K562 (cell line): ENCODE data around the gene TBATA. TPM values are rescaled to one million over a fixed set of nuclear protein-coding genes. Genes with fewer than 3 reads are reported as not detected.
A peak's percentile ranks its signal among the peaks of the same experiment; 100 is the strongest.

ENCODE experiments used
- ATAC-seq: fragments of 200-7000 bp; cut with Tn5 transposase; 3 replicates; pipeline ENCODE4 v1.9.1; 2020; ENCODE audit warnings: moderate library complexity
- BruUV-seq: library from RNA; stranded (reverse); fragments of 400-500 nt; replicated peaks from 2 replicates; lab custom pipeline; 2021; lab: Mats Ljungman, UMichigan
- CTCF ChIA-PET: fragments of 300-600 bp; formaldehyde crosslinking; extraction: SDS; loops from one replicate; lab custom pipeline; 2021; ENCODE audit warnings: low intra/inter-chr PET ratio; lab: Yijun Ruan, JAX
- POLR2A ChIA-PET: fragments of 300-600, 350-650 bp; sonication (Branson Sonifier 250); formaldehyde crosslinking; extraction: SDS; loops from one replicate; lab custom pipeline; 2021; ENCODE audit warnings: antibody characterized with exemption, inconsistent platforms; lab: Yijun Ruan, JAX
- DNase-seq, 4 experiments: peaks; one replicate each; pipeline versions ENCODE4 v3.0.0 to v3.0.0-alpha.2; 2011 to 2018; ENCODE audit warnings: low spot score in 3 of 4, mixed read lengths in 3 of 4; ENCODE audit errors: extremely low read depth in 1 of 4
- FAIRE-seq: peaks from 2 replicates; lab custom pipeline; 2011; peaks lifted over from hg19 to GRCh38; lab: Jason Lieb, UNC
- H2AFZ ChIP-seq: 2 replicates; pipeline ENCODE4 v1.6.0; 2011; ENCODE audit warnings: low read depth, low read length, control low read depth, inconsistent platforms
- H3K27ac ChIP-seq: fragments of 200-600 bp; 3 replicates; pipeline ENCODE4 v1.8.0; 2011; ENCODE audit warnings: low read depth, mild to moderate bottlenecking, control low read depth, inconsistent platforms, low read length, moderate library complexity, mixed read lengths; ENCODE audit errors: extremely low read depth
- H3K27me3 ChIP-seq, 2 experiments: fragments of 300-600 bp in 1 of 2; 2 replicates in 1 of 2; 3 replicates in 1 of 2; pipeline versions ENCODE4 v1.6.0 to v1.8.0; 2011; ENCODE audit warnings: inconsistent platforms in 2 of 2, low read length in 2 of 2, mild to moderate bottlenecking in 1 of 2, mixed read lengths in 1 of 2, moderate library complexity in 1 of 2; ENCODE audit not compliant: control insufficient read depth in 2 of 2, insufficient read depth in 2 of 2
- H3K36me3 ChIP-seq: fragments of 300-600 bp; 3 replicates; pipeline ENCODE4 v1.8.0; 2011; ENCODE audit warnings: mild to moderate bottlenecking, low read length, inconsistent platforms; ENCODE audit not compliant: control insufficient read depth, insufficient read depth
- H3K4me1 ChIP-seq, 2 experiments: fragments of 200-600 bp in 1 of 2; replicated peaks in 1 of 2; 2 replicates in 1 of 2; 3 replicates in 1 of 2; pipeline versions ENCODE4 v1.5.1 to v1.8.0; 2011; ENCODE audit warnings: inconsistent platforms in 2 of 2, low read length in 2 of 2, mild to moderate bottlenecking in 1 of 2, mixed read lengths in 1 of 2, moderate library complexity in 1 of 2; ENCODE audit not compliant: control insufficient read depth in 2 of 2, insufficient read depth in 2 of 2
- H3K4me2 ChIP-seq: 2 replicates; pipeline ENCODE4 v1.6.1; 2011; ENCODE audit warnings: low read length, control low read depth, inconsistent platforms, mixed read lengths; ENCODE audit not compliant: insufficient read depth
- H3K4me3 ChIP-seq: fragments of 200-600 bp; sonication (generic), shearing (Covaris generic); 2 replicates; pipeline ENCODE4 v1.5.1; 2016; ENCODE audit warnings: control low read depth, inconsistent platforms
- H3K79me2 ChIP-seq: fragments of 200-600 bp; 3 replicates; pipeline ENCODE4 v1.8.0; 2011; ENCODE audit warnings: low read length, inconsistent platforms; ENCODE audit not compliant: control insufficient read depth, insufficient read depth
- H3K9ac ChIP-seq, 2 experiments: 2 replicates each; pipeline versions ENCODE4 v1.6.0 to v1.6.1; 2011; ENCODE audit warnings: low read depth in 2 of 2, low read length in 2 of 2, control low read depth in 1 of 2, inconsistent platforms in 1 of 2, mild to moderate bottlenecking in 1 of 2, mixed read lengths in 1 of 2; ENCODE audit not compliant: insufficient read depth in 1 of 2
- H3K9me1 ChIP-seq: one replicate; pipeline ENCODE4 v1.6.0; 2011; ENCODE audit warnings: inconsistent platforms, mild to moderate bottlenecking, low read length, moderate library complexity; ENCODE audit not compliant: control insufficient read depth, insufficient read depth
- H3K9me3 ChIP-seq: replicated peaks from 2 replicates; pipeline ENCODE4 v1.5.1; 2011; ENCODE audit warnings: low read depth, low read length, inconsistent platforms; ENCODE audit not compliant: control insufficient read depth, insufficient read depth
- H4K20me1 ChIP-seq: replicated peaks from 2 replicates; pipeline ENCODE4 v1.6.1; 2011; ENCODE audit warnings: low read length, inconsistent platforms, mixed read lengths; ENCODE audit not compliant: control insufficient read depth, insufficient read depth
- CEBPB ChIP-seq: fragments of 450-650 bp; IDR thresholded peaks from 2 replicates; pipeline ENCODE4 v1.6.1; 2016; ENCODE audit warnings: missing genetic modification characterization, missing compliant biosample characterization
- CEBPG ChIP-seq, 3 experiments: fragments of 200-800 bp in 1 of 3; sonication (Bioruptor generic) in 1 of 3; sonication (generic) in 1 of 3; formaldehyde crosslinking in 1 of 3; IDR thresholded peaks in 2 of 3; conservative IDR thresholded peaks in 1 of 3; 2 replicates each; pipeline versions ENCODE4 v1.6.1 to v1.8.0; 2016 to 2022; ENCODE audit warnings: missing compliant biosample characterization in 2 of 3, missing genetic modification characterization in 2 of 3, mild to moderate bottlenecking in 1 of 3, missing genetic modification reagents in 1 of 3
- POLR2A ChIP-seq: fragments of 450-650 bp; conservative IDR thresholded peaks from 2 replicates; pipeline ENCODE4 v1.6.1; 2016
- SUPT5H ChIP-seq: fragments of 450-650 bp; IDR thresholded peaks from 2 replicates; pipeline ENCODE4 v1.6.1; 2016
- ZNF143 ChIP-seq: sonication (generic); formaldehyde crosslinking; IDR thresholded peaks from 2 replicates; pipeline ENCODE4 v1.9.0; 2022; ENCODE audit warnings: mild to moderate bottlenecking, missing genetic modification reagents
- WGBS: fragments of 100-300 bp; shearing (Covaris generic); methylation state at CpG from one replicate; pipeline ENCODE4 v1.1.6; 2016; ENCODE audit warnings: low coverage, mixed read lengths; ENCODE audit not compliant: insufficient coverage; ENCODE audit errors: missing lambda C conversion rate; 5-methylcytosine and 5-hydroxymethylcytosine counted together
- in situ Hi-C: fragments of 300-500 bp; cut with MboI; formaldehyde crosslinking; loops from 4 replicates; pipeline ENCODE4 v1.15.0; 2018; ENCODE audit warnings: inconsistent platforms, mixed read lengths
- intact Hi-C: fragments of 100-400 bp; cut with micrococcal nuclease; formaldehyde crosslinking; loops from 2 replicates; pipeline ENCODE4 v1.14.2; 2022
- polyA plus RNA-seq, 8 experiments: library from polyadenylated mRNA; depleted of rRNA in 4 of 8; stranded (reverse) in 5 of 8; unstranded in 3 of 8; fragments of >200 nt; fragmentation: Nextera tagmentation in 2 of 8; fragmentation: Illumina TruSeq in 1 of 8; extraction: Ambion mirVana in 2 of 8; extraction: Trizol in 1 of 8; gene quantifications; 2 replicates each; pipeline versions ENCODE4 v1.2.1 to v1.2.3, GENCODE V29; 2011 to 2014; ENCODE audit warnings: inconsistent platforms in 1 of 8, missing spikeins in 1 of 8
- total RNA-seq, 7 experiments: library from RNA; depleted of rRNA in 6 of 7; stranded (reverse); fragments of >200 nt in 6 of 7; fragmentation: Illumina TruSeq in 2 of 7; extraction: Trizol in 2 of 7; gene quantifications; 2 replicates each; pipeline versions ENCODE4 v1.2.1 to v1.2.3, GENCODE V29; 2011 to 2021; ENCODE audit warnings: low replicate concordance in 1 of 7

TBATA gene
- total and polyA plus RNA-seq, 9 of the 15 experiments (the other 6 are each of a cell fraction or from before 2014, with no cell fraction given): not detected

- ChIA-PET CTCF (interaction anchor here (0.6 to 2.5 kb wide), 2 partner anchors 203 to 213 kb away, joined by 3 to 10 read pairs; no protein-coding TSS in a partner anchor), POLR2A (interaction anchor here (0.6 to 0.7 kb wide), 2 partner anchors 9 to 46 kb away, joined by 3 read pairs; no protein-coding TSS in a partner anchor)
- Histone ChIP-seq H3K4me3 (no peak overlapping the region), H3K9me3 (peaks cover 11% of the 10 kb centered on the region), H3K27ac (no peak overlapping the region), H3K4me1 (peaks cover 18 to 20% of the 10 kb centered on the region in 2 experiments; a peak in 4 of 5 replicates), H3K4me2 (no peak overlapping the region), H3K79me2 (no peaks in the 10 kb centered on the region), H3K9me1 (no peaks in the 10 kb centered on the region), H3K36me3 (peaks cover 37% of the 10 kb centered on the region), H4K20me1 (no peaks in the 10 kb centered on the region), H3K9ac (no peak overlapping the region), H2AFZ (no peak overlapping the region), H3K27me3 (no peaks in the 10 kb centered on the region)
- 69% methylated on average over 7 of the region's 7 CpGs for WGBS
- ATAC-seq: no peak
- intact Hi-C loops (no loop called here), in situ Hi-C loops (loop anchor here (5.0 kb wide), 1 partner anchor 210 kb away; no protein-coding TSS in a partner anchor)
- BruUV-seq: no TSS peak
- no peak for DNase-seq
- no peak for FAIRE-seq
- TF ChIP-seq CEBPB (tag): peak; percentile 72
- TF ChIP-seq SUPT5H: 0 out of 2 replicates have a peak, but pooled peaks have one; percentile 16
- peak; percentile 15; the same call in 1 of the 2 replicates for TF ChIP-seq CEBPG (CRISPR knock-in tag; IDR thresholded peaks at IDR 0.05)
- 0 out of 4 replicates have a peak, but pooled peaks have one; percentile 12 to 28 for TF ChIP-seq CEBPG (tag; conservative IDR thresholded peaks at IDR 0.05 in 1 of 2, IDR thresholded peaks at IDR 0.05 in 1 of 2)
- peak; percentile 47; the same call in 1 of the 2 replicates for TF ChIP-seq POLR2A
- TF ChIP-seq ZNF143 (CRISPR knock-in tag): no peak
Observed at GRCh38 chr10:70762441-70763175, 22.6 kb downstream of the TBATA start.
